ENCODE measurements around the gene TRAPPC5.

TRAPPC5 gene

GRCh38 chr19:7701049-7701653, 20.5 kb downstream of the TRAPPC5 start:
- no peak for DNase-seq (ENCODE audit: low read depth)

GRCh38 chr19:7701654-7702457, 21.2 kb downstream of the TRAPPC5 start, which contains the start of gene FCER2:
FCER2 (minus strand) TSS chr19:7702131; CDS start chr19:7699760, 2,371 bp downstream.
- DNase-seq (ENCODE audit: low read depth), result no peak

DNA sequence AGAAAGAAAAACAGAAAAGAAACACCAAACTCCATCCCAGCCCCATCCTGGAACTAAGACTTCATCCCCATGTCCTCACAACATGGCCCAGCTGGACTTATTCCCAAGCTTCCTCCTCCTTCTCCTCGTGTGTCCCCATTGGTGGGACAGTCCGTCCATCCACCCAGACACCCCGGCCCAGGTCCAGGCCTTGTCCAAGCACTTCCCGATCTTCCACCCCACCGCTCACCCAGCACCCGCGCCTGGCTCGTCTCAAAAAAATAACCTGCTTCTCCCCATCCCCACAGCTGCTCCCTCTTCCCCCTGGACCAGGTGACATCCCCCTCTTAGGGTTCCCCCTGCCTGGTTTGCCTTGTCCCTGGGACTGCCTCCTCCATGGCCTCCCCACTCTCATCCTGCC, 22.7 kb downstream of the TRAPPC5 start:
- DNase-seq (ENCODE audit: low read depth), result no peak

DNA sequence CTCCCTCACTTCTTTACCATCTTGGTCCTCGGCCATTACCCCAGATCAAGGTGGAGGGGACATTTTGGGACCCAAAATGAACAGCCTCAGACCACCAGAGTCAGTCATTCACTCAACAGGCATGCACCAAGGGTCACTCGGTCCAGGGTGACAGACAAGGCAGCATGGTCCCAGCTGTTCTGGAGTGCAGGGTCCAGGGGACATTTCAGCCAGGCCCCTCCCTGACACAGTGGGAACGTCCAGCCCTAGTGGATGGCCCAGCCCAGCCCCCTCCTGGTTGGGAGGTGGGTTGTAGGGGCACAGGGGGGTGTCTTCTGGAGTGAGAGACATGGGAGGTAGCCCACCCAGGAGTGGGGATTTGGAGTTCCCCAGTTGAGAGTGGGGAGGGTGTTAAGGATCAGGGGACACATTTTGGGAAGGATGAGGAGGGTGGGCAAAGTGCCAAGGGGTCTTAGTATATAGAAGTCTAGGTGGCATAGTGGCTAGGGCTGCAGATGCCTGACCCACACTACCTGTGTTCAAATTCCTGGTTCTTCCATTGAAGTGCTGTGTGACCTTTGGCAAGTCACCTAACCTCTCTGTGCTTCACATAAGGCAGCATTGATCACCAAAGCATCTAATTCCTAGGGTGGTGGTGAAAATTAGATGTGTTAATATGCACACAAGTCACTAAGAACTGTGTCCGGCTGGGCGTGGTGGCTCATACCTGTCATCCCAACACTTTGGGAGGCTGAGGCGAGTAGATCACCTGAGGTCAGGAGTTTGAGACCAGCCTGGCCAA, 23.8 kb downstream of the TRAPPC5 start:
- DNase-seq (ENCODE audit: low read depth), result no peak

DNA sequence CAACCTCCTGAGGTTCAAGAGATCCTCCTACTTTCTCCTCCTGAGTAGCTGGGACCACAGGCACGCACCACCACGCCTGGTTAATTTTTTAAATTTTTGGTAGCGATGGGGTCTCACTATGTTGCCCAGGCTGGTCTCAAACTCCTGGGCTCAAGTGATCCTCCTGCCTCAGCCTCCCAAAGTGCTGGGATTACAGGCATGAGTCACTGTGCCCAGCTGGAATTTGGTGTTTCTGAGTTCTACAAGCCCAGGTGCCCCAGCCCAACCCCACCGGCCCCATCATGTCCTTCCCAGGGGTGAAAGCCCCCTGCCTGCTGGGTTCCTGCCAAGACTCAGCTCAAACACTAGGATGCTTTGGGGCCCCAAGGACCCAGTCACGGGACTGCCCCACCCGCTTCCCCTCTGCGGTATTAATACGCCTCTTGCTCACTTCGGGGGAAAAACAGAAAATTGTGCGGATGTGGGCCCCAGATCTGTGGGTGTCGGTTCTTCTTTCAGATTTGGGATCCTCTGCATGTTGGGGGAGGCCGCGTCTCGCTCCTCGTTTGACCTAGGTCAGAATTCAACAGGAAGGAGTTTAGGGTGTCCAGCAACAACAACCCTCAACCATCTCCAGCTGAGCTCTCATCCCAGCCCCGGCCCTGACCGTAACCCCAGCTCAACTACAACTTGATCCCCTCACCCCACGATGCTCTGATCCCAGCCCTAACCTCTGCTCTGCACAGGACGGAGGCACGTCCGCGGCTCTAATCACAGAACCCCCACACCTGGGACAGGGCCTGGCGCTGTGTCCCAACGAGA, 25.0 kb downstream of the TRAPPC5 start:
- DNase-seq (ENCODE audit: low read depth), result no peak

- DNase-seq (ENCODE audit: low read depth), result no peak
Observed at GRCh38 chr19:7706188-7706954, 25.7 kb downstream of the TRAPPC5 start.

GRCh38 chr19:7706955-7707456, 26.4 kb downstream of the TRAPPC5 start:
- DNase-seq (ENCODE audit: low read depth), result no peak

DNA sequence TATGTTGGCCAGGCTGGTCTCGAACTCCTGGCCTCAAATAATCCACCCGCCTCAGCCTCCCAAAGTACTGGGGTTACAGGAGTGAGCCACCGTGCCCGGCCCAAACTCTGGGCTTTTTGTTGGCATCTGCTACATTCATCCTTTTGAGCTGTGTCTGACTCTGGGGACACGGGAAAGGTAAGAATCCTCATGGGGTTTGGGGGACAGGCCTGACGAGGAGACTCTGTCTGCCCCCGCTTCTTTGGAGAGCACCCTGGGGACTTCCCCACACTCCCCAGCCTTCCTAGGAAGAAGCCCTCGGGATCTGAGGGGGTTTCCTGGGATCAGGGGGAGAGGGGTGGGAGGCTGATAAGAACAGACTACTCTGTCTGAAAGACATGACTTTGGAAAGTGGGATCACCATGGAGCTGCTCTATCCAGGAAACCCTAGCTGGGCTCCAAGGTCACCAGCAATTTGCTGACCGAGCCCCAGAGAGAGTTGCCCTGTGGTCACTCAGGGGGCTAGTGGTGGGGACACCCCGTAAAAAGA, 29.4 kb downstream of the TRAPPC5 start:
- no peak for DNase-seq (ENCODE audit: low read depth)

DNA sequence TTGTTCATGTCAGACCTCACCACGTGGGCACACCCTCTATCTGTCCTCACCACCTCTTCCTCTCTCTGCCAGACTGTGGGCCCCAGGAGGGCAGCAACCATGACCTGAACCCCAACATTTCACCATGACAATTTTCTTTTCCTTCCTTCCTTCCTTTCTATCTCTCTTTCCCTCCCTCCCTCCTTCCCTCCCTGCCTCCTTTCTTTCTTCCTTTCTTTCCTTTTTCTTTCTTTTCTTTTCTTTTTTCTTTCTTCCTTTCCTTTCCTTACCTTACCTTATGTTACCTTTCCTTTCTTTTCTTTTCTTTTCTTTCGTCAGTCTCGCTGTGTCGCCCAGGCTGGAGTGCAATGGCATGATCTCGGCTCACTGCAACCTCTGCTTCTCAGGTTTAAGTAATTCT, 30.0 kb downstream of the TRAPPC5 start:
- DNase-seq (ENCODE audit: low read depth), result no peak

GRCh38 chr19:7715671-7716070, 35.0 kb downstream of the TRAPPC5 start:
- DNase-seq (ENCODE audit: low read depth), result no peak

DNA sequence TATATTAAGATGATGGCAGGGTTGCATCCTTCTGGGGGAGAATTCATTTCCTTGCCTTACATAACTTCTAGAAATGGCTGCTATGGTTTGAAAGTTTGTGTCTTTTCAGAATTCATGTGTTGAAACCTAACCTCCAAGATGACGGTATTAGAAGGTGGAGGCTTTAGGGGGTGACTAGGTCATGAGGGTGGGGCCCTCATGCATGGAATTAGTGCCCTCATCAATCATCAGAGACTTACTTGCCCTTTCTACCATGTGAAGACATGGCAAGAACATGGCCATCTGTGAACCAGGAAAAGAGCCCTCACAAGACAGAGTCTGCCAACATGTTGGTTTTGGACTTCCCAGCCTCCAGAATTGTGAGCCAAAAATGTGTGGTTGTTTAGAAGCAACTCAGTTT, 36.1 kb downstream of the TRAPPC5 start:
- no peak for DNase-seq (ENCODE audit: low read depth)

DNA sequence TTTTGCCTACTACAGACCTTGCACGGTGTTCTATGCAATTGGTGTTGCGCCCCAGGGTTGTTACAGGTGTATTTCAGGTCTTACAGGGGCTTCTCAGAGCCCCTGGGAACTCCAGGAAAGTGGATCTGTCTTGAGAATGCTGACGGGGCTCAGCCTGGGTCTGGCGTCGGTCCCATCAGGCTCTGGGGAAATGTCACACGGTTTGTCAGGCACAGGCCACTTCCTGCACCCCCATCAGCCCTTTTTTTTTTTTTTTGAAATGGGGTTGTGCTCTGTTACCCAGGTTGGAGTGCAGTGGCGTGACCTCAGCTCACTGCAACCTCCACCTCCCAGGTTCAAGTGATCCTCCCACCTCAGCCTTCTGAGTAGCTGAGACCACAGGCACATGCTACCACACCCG, 38.0 kb downstream of the TRAPPC5 start:
- DNase-seq (ENCODE audit: low read depth), result no peak

DNA sequence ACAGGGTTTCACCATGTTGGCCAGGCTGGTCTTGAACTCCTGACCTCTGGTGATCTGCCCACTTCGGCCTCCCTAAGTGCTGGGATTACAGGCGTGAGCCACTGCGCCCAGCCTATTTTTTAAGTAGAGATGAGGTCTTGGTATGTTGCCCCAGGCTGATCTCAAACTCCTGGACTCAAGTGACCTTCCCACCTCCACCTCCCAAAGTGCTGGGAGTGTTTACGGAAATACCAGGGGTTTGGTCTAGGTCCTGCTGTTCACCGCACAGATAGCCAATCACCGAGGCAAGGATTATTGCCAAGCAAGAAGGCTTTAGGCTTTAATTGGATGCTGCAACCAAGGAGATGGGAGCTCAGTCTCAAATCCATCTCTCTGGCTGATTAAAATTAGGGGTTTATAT, 39.7 kb downstream of the TRAPPC5 start:
- DNase-seq (ENCODE audit: low read depth), result no peak

- no peak for DNase-seq (ENCODE audit: low read depth)
Observed at GRCh38 chr19:7722231-7722651, 41.6 kb downstream of the TRAPPC5 start.

DNA sequence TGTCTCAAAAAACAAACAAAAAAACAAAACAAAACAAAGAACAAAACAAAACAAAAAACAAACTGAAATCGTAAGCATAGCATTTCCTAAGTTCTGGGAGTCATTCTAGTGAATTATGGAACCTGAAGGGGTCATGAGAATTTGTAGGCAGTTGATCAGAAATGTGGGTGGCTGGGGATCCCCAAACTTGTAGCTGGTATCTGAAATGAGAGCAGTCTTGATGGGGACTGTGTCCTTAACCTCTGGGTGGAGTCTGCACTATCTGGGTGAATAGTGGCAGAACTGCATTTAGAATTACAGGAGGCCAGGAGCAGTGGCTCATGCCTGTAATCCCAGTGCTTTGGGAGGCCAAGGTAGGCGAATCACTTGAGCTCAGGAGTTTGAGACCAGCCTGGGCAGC, 45.2 kb downstream of the TRAPPC5 start:
- no peak for DNase-seq (ENCODE audit: low read depth)

GRCh38 chr19:7729211-7729610, 48.6 kb downstream of the TRAPPC5 start:
- no peak for DNase-seq (ENCODE audit: low read depth)

- no peak for DNase-seq (ENCODE audit: low read depth)
Observed at GRCh38 chr19:7729831-7730285, 49.2 kb downstream of the TRAPPC5 start.

- DNase-seq (ENCODE audit: low read depth), result no peak
Observed at GRCh38 chr19:7730286-7731217, 49.9 kb downstream of the TRAPPC5 start.

GRCh38 chr19:7731218-7731595, 50.6 kb downstream of the TRAPPC5 start:
- no peak for DNase-seq (ENCODE audit: low read depth)

- DNase-seq (ENCODE audit: low read depth), result no peak
Observed at GRCh38 chr19:7731615-7732014, 51.0 kb downstream of the TRAPPC5 start.
